ENCODE measurements around the gene DNM3.

The DNM3 gene

DNA sequence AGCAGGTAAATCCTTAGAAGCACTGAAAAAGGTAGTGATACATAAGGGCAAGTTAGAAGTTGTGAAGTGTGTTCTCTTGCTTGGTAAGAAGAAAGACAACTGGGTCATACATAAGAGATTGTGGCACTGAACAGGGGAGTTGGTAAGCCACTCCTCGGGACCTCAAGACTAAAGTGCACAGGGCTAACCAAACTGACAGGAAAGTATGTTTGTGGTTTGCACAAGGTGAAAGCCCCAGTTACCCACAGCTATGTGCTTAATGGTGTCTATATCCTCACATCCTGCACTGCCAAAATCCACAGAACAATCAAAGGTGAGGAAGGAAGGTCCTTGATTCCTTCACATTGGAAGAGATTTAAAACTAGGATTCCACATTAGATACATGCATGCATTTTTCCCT, 276.5 kb downstream of the DNM3 start:
- POLR2A ChIA-PET = no interaction called here
- no peak overlapping the region for H3K27ac ChIP-seq (ENCODE audit: extremely low read depth, low read depth, low read length)

DNA sequence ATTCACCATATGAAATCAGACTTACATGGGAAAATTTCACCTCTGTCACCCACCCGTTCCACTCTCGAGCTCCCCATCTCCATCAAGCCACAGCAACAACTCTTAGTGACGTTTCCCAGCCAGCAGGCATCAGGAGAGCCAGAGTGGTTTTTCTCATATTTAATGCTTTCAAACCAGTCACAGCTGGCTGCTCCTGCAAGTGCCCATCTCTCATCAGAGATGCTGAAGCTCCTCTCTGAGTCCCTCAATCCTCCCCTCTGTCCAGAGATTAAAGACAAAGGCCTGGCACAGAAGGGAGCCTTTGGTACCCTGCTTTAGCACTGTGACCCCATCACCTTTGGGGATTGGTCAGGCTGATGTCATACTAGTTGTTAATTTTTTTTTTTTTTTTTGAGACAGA, 277.3 kb downstream of the DNM3 start:
- Histone ChIP-seq H3K4me1 (ENCODE audit: control insufficient read depth, insufficient read depth, low read length) (no peaks in the 10 kb centered on the region), H3K36me3 (ENCODE audit: control insufficient read depth in 2 of 2, insufficient read depth in 1 of 2, low read length in 2 of 2) (no peaks in the 10 kb centered on the region), H3K4me3 (ENCODE audit: low read depth, low read length) (no peak overlapping the region), H3K9me3 (ENCODE audit: control insufficient read depth, insufficient read depth, low read depth, low read length) (no peaks in the 10 kb centered on the region), H3K27ac (ENCODE audit: extremely low read depth, low read depth, low read length) (no peak overlapping the region)
- no peak for TF ChIP-seq ZNF121 (tag by site-specific recombination; IDR thresholded peaks at IDR 0.05)
- no peak for TF ChIP-seq ZNF768 (tag by site-specific recombination; IDR thresholded peaks at IDR 0.05)
- no peak for TF ChIP-seq ZFHX2 (tag by site-specific recombination; conservative IDR thresholded peaks at IDR 0.05)
- TF ChIP-seq, protein P1, sequence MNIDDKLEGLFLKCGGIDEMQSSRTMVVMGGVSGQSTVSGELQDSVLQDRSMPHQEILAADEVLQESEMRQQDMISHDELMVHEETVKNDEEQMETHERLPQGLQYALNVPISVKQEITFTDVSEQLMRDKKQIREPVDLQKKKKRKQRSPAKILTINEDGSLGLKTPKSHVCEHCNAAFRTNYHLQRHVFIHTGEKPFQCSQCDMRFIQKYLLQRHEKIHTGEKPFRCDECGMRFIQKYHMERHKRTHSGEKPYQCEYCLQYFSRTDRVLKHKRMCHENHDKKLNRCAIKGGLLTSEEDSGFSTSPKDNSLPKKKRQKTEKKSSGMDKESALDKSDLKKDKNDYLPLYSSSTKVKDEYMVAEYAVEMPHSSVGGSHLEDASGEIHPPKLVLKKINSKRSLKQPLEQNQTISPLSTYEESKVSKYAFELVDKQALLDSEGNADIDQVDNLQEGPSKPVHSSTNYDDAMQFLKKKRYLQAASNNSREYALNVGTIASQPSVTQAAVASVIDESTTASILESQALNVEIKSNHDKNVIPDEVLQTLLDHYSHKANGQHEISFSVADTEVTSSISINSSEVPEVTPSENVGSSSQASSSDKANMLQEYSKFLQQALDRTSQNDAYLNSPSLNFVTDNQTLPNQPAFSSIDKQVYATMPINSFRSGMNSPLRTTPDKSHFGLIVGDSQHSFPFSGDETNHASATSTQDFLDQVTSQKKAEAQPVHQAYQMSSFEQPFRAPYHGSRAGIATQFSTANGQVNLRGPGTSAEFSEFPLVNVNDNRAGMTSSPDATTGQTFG (tag by site-specific recombination; IDR thresholded peaks at IDR 0.05; ENCODE audit: borderline replicate concordance) = no peak
- TF ChIP-seq, protein P2, sequence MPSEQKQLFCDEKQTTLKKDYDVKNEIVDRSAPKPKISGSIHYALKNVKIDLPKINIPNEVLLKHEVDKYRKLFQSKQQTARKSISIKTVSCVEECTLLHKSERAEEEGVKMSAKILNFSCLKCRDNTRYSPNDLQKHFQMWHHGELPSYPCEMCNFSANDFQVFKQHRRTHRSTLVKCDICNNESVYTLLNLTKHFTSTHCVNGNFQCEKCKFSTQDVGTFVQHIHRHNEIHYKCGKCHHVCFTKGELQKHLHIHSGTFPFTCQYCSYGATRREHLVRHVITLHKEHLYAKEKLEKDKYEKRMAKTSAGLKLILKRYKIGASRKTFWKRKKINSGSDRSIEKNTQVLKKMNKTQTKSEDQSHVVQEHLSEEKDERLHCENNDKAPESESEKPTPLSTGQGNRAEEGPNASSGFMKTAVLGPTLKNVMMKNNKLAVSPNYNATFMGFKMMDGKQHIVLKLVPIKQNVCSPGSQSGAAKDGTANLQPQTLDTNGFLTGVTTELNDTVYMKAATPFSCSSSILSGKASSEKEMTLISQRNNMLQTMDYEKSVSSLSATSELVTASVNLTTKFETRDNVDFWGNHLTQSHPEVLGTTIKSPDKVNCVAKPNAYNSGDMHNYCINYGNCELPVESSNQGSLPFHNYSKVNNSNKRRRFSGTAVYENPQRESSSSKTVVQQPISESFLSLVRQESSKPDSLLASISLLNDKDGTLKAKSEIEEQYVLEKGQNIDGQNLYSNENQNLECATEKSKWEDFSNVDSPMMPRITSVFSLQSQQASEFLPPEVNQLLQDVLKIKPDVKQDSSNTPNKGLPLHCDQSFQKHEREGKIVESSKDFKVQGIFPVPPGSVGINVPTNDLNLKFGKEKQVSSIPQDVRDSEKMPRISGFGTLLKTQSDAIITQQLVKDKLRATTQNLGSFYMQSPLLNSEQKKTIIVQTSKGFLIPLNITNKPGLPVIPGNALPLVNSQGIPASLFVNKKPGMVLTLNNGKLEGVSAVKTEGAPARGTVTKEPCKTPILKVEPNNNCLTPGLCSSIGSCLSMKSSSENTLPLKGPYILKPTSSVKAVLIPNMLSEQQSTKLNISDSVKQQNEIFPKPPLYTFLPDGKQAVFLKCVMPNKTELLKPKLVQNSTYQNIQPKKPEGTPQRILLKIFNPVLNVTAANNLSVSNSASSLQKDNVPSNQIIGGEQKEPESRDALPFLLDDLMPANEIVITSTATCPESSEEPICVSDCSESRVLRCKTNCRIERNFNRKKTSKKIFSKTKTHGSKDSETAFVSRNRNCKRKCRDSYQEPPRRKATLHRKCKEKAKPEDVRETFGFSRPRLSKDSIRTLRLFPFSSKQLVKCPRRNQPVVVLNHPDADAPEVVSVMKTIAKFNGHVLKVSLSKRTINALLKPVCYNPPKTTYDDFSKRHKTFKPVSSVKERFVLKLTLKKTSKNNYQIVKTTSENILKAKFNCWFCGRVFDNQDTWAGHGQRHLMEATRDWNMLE (tag by site-specific recombination; conservative IDR thresholded peaks at IDR 0.05; ENCODE audit: low read depth) = no peak
- no peak for TF ChIP-seq YY2 (tag by site-specific recombination; IDR thresholded peaks at IDR 0.05)
- ChIA-PET CTCF (no interaction called here), POLR2A (no interaction called here)

More for the DNA sequence above, 276.5 kb downstream of the DNM3 start:
- CTCF ChIA-PET = no interaction called here
- Histone ChIP-seq H3K9me3 (ENCODE audit: control insufficient read depth, insufficient read depth, low read depth, low read length) (no peaks in the 10 kb centered on the region), H3K4me3 (ENCODE audit: low read depth, low read length) (no peak overlapping the region), H3K36me3 (ENCODE audit: control insufficient read depth in 2 of 2, insufficient read depth in 1 of 2, low read length in 2 of 2) (no peaks in the 10 kb centered on the region), H3K4me1 (ENCODE audit: control insufficient read depth, insufficient read depth, low read length) (no peaks in the 10 kb centered on the region)
- TF ChIP-seq YY2 (tag by site-specific recombination; IDR thresholded peaks at IDR 0.05) = no peak
- TF ChIP-seq ZNF600 (tag by site-specific recombination; IDR thresholded peaks at IDR 0.05) = no peak
- TF ChIP-seq KLF8 (tag by site-specific recombination; IDR thresholded peaks at IDR 0.05) = no peak
- TF ChIP-seq ZNF221 (tag by site-specific recombination; IDR thresholded peaks at IDR 0.05; ENCODE audit: borderline replicate concordance) = no peak

DNA sequence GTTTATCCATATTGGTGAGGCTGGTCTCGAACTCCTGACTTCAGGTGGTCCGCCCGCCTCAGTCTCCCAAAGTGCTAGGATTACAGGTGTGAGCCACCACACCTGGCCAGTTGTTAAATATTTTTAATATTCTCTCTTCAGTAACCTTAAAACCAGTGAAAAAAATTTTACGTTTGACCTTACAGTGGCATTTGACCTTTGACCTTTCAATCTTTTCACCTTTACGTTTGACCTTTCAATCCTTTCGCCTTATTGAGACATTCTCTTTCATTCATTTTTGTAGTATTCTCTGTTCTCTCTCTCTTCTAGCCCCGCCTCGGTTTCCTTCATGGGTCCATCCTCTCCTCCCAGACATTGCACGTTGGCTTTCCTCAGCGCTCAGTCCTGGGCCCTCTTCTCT, 277.9 kb downstream of the DNM3 start:
- POLR2A ChIA-PET = no interaction called here
- no peak for TF ChIP-seq ZNF837 (tag by site-specific recombination; IDR thresholded peaks at IDR 0.05)
- TF ChIP-seq, protein P3, sequence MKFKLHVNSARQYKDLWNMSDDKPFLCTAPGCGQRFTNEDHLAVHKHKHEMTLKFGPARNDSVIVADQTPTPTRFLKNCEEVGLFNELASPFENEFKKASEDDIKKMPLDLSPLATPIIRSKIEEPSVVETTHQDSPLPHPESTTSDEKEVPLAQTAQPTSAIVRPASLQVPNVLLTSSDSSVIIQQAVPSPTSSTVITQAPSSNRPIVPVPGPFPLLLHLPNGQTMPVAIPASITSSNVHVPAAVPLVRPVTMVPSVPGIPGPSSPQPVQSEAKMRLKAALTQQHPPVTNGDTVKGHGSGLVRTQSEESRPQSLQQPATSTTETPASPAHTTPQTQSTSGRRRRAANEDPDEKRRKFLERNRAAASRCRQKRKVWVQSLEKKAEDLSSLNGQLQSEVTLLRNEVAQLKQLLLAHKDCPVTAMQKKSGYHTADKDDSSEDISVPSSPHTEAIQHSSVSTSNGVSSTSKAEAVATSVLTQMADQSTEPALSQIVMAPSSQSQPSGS (tag by site-specific recombination; IDR thresholded peaks at IDR 0.05; ENCODE audit: low read depth) = no peak
- TF ChIP-seq ZNF792 (tag by site-specific recombination; IDR thresholded peaks at IDR 0.05) = no peak
- no peak for TF ChIP-seq ZNF747 (tag by site-specific recombination; IDR thresholded peaks at IDR 0.05)
- TF ChIP-seq, protein P4, sequence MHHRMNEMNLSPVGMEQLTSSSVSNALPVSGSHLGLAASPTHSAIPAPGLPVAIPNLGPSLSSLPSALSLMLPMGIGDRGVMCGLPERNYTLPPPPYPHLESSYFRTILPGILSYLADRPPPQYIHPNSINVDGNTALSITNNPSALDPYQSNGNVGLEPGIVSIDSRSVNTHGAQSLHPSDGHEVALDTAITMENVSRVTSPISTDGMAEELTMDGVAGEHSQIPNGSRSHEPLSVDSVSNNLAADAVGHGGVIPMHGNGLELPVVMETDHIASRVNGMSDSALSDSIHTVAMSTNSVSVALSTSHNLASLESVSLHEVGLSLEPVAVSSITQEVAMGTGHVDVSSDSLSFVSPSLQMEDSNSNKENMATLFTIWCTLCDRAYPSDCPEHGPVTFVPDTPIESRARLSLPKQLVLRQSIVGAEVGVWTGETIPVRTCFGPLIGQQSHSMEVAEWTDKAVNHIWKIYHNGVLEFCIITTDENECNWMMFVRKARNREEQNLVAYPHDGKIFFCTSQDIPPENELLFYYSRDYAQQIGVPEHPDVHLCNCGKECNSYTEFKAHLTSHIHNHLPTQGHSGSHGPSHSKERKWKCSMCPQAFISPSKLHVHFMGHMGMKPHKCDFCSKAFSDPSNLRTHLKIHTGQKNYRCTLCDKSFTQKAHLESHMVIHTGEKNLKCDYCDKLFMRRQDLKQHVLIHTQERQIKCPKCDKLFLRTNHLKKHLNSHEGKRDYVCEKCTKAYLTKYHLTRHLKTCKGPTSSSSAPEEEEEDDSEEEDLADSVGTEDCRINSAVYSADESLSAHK (tag by site-specific recombination; IDR thresholded peaks at IDR 0.05) = no peak
- no peak for TF ChIP-seq ZEB2 (tag by site-specific recombination; IDR thresholded peaks at IDR 0.05)
- TF ChIP-seq KLF1 (tag by site-specific recombination; IDR thresholded peaks at IDR 0.05) = no peak
- TF ChIP-seq, protein P1 (tag by site-specific recombination; IDR thresholded peaks at IDR 0.05; ENCODE audit: borderline replicate concordance) = no peak
- TF ChIP-seq ZNF24 (tag by site-specific recombination; IDR thresholded peaks at IDR 0.05) = no peak

More for the DNA sequence above, 277.9 kb downstream of the DNM3 start:
- Histone ChIP-seq H3K9me3 (ENCODE audit: control insufficient read depth, insufficient read depth, low read depth, low read length) (no peaks in the 10 kb centered on the region), H3K4me3 (ENCODE audit: low read depth, low read length) (no peak overlapping the region), H3K36me3 (ENCODE audit: control insufficient read depth in 2 of 2, insufficient read depth in 1 of 2, low read length in 2 of 2) (no peaks in the 10 kb centered on the region), H3K4me1 (ENCODE audit: control insufficient read depth, insufficient read depth, low read length) (no peaks in the 10 kb centered on the region), H3K27ac (ENCODE audit: extremely low read depth, low read depth, low read length) (no peak overlapping the region)
- CTCF ChIA-PET = no interaction called here
